ENCODE measurements around the gene FAM174B.

The FAM174B gene

DNA sequence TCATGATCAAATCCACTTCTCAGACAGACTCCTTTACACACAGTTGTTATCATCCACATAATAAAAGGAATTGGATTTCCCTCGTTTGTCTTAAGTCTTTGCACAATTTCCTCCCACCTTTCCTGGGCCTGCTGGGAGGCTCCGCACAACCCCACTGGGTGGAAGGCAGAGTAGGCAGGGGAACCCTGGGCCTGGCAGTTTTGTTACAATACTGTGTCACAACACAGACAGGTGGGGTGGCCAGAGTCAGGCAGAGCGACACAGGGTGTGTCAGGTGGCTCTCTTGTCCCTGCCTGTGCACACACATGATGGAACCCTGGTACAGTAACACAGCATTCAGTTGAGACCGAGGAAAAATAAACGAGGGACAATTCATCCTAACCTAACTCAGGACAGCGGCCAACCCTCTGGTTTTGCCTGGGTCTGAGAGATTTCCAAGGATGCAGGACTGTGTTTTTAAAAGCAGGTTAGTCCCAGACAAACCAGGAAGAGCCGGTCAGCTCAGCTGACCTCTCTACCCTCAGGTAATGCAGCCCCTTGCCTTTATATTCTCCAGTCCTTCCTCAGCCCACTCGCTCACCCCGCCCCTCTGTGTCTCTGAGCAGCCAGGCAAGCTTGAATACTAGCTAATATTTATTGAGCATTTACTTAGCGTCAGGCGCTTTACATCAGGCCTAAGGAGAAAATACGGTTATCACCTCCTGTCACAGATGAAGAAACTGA is 8.8 kb upstream of the FAM174B start:
- no peak for DNase-seq

DNA sequence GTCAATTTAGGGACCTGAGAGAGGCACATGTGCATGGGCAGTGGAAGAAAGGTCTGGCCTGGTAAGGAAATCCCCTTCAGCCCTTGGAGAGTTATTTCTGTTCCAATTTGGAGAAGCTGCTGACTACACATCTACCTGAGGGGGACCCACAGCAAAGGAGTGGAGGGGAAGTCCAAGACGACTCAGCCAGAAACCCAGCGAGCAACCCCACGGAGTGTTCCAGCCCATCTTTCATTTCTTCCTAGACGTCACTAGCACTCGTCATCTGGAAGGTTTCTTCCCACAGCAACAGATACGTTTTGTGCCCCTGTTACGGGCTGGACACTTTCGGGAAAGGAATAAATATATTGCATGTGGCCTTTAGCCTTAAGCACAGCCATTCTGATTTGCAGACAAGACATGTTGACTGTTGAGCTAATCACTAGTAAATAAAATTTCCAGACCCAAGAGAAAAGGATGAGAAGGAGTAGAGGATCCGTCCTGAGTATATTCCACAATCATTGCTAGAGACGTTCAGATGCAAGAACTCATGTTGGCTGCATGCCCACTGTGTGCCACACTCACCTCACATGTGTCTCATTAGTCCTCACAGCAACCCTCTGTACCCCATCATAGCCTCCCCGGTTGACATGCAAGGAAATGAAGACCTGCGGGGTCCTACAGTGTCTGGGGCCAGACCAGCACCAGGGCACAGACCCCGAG is 7.8 kb upstream of the FAM174B start:
- DNase-seq: no peak

DNA sequence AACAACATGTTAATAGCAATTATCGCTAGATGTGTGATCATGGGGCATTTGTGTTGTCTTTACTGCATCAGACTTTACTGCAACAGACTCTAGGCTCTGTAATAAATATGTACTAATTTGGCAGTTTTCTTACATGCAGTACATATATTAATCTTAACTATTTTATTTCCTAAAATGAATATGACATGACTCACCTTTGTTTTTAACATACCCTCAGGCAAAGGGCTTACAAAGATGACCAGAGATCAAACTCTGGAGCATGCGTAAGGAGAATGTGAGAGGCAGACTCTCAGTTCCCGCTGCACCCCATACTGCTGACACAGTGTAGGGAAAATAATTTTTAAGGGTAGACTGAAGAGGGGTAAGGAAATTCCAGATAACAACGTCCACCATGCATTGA is 7.2 kb upstream of the FAM174B start:
- DNase-seq: no peak

DNA sequence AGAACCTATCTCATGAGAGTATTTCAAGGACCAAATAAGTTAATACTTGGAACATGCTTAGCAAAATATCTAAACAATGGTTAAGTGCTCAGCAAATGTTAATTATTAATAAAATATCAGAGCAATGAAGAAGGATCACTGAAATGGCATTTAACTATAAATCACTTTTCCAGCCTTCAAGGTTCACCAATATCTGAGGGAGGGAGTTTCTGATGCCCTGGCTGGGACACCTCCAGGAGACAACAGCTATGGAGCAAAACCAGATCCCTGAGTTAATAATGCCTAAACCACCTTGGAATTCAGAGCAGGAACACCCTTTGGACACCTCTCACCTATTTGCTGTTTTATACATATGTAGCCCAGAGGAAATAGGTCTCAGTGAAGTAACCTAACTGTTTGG is 6.4 kb upstream of the FAM174B start:
- no peak for DNase-seq

DNA sequence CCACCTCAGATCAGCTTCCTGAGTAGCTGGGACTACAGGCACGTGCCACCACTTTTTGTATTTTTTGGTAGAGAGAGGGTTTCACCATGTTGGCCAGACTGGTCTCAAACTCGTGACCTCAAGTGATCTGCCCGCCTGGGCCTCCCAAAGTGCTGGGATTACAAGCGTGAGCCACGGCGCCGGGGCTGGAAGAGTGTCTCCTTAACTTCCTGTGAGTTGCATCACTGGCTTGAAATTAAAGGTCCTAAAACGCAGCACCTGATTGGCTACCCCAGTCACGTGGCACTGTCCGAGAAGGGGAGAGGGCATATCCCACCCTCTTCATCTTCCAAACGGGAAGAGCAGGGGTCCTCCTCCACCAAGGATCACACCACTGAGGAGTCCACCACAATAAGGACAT is 5.5 kb upstream of the FAM174B start:
- DNase-seq: no peak

DNA sequence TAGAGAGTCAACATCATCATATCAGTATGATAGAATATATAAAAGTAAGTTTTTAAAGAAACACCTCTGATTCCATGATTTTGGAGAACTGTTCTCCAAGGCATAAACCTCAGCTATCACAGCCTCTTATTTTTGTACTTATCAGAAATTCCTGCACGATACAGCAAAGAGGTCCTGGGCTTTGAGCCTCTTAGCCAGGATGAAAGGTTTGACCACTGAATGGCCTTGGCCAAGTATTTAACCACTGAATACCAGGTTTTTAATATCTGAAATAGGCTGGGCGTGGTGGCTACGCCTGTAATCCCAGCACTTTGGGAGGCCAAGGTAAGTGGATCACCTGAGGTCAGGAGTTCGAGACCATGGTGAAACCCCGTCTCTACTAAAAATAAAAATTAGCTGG is 1.9 kb upstream of the FAM174B start:
- DNase-seq: no peak

DNA sequence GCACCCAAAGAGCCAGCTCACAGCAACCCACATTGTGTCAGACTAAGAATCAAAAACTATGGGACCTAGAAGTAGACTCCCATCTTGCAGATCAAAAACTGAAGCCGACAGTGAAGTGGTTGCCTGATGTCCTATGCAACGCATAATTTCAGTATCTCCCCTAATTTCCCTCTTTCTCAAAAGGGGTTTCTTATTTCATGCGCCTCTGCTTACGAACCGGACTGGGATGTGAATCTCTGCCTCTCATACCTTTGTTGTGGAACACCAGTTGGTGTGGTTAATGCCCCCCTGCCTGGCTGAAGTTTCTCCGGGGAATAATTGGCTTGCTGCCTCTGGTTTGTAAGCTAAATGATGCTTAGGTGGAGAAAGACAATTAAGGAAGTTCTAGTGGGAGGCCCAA is 514 bp upstream of the FAM174B start:
- DNase-seq: no peak

DNA sequence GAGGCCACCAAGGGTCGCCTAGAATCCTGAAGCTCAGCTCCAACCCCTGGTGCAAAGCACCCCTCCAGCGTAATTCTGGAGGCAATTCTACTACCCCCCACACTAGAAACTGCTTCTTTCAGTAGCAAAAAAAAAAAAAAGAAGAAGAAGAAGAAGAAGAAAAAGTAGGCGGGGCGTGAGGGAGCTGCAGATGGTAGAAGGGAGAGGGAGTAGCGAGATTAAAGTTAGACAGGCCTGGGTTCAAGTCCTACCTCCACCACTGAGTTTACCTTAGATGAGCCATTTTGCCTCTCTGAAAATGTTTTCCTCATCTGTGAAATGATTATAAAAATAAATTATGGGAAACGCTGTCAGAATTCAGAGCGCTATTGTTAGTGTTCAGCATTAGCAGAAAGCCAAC is 913 bp downstream of the FAM174B start:
- DNase-seq: no peak

DNA sequence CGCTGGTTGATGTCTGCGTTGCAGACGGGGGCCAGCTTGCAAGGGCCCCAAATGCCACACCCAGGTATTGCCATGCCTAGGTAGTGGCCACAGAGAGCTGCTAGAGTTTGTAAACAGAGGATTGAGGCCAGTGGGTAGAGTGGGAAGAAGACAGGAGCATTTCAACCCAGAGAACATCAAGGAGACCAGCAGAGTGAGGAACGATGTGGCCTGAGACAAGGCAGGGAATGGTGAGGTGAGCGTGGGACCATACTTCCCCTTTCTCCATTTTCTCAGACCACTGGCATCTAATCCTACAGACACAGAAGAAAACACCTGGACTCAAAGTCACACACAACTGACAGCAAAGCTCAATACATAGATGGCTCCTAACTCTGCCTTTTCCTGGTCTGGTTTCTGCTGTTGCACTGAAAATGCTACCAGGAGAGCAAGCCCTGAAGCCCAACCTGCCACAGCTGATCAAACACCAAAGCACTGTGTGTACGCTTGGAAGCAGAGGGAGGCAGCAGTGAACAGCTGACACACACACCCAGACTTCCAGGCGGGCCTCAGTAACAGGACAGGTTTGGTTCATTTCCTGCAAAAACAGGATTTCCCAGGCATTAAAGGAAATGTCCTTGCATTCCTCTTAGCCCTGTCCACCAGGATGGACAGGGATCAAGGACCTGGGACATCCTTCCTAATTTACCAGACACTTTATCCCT is 1.6 kb downstream of the FAM174B start:
- DNase-seq: no peak

DNA sequence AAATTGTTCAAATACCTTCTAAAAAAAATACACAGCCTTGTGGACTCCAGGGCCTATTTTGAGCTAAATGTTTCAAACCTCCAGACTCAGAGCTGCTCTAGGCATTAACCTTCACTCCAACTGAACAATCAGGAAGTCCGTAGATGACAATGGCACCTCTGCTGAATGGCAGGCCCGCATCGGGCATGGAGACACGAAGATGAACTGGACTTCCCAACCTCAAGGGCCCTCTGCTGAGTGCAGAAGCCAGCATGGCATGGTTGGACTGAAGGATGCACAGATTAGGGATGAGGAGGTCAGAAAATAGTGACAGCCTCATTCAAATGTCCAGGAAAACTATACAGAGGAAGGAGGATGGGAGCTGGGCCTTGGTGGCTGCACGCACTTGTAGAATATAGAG is 2.2 kb downstream of the FAM174B start:
- DNase-seq: no peak

DNA sequence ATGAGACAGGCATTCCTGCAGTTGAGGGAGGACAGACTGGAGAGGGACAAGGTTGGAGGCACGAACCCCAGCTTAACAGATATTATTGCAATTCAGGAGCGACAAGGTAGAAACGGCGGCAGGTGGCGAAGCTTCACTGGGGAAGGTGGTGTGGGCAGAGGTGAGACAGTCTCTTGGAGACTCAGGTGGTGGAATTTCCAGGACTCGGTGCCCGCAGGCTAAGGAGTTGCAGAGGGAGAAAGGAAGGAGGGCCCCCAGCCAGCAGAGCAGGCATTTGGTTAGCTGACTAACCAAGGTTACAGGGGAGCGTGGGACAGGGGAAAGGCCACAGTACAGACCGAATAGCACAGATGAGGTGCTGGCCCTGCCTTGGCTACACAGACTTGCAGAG is 3.0 kb downstream of the FAM174B start:
- DNase-seq: no peak

DNA sequence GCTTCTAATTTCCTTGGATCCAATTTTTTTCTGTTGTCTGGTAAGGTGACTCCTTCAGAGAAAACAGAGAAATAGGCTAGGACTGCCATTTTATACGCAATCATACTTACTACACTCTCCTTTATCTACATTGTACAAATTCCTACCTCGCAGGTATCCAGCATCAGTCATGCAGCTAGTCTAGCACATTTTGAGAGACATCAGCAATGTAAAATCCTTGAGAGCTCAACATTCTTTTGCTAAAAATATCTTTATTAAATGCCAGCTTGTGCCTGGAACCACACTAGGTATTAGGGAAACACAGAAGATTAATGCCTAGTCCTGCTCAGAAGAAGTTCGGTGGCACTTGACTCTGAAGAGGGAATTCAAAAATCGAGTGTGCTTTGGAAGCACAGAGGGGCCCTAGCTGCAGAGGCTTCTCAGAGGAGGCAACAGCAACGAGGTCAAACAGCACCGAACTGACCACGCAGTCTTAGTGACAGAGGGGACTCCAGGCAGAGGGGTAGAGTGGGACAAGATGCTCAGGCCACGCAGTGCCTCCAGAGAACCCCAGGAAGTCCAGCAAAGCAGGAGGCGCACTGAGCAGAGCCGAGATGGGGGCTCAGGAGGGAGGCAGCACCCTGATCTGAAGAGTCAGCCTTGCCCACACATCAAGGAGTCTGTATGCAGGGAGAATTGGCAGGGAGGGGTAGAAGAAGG is 3.5 kb downstream of the FAM174B start:
- DNase-seq: no peak

DNA sequence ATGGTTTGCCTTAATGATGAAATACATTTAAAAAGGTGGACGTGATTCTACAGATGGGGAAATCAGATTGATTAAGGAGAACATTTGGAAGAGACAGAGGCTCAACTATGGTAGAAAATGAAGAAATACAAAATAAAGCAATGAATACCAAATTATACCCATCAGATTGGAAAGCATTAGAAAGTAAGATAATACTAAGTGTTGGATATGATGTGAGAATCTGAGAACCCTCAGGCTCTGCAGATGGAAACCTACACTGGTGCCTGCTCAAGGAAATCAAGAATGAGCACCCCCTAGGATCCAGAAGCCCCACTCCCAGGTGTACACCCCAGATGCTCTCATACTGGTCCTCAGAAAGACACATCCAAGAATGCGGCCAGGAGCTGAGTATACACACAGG is 4.6 kb downstream of the FAM174B start:
- DNase-seq: no peak

DNA sequence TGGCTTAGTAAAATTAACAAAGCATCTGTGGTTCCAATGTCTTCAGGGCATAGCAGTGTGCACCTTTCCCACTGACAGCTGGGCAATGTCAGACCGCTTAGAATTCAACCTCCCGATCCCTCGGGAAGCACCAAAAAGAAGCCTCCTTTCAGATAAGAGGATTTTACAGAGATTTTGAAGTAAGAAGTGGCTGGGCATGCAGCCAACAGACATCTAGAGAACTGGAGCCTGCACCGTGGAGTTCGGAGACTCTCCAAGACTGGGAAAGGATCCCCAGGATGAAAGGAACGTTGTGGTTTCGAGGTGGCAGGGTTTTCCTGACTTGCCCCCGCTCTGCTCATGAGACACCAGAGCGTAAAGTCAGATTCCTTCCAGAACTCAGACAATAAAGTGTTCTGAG is 5.3 kb downstream of the FAM174B start:
- no peak for DNase-seq

DNA sequence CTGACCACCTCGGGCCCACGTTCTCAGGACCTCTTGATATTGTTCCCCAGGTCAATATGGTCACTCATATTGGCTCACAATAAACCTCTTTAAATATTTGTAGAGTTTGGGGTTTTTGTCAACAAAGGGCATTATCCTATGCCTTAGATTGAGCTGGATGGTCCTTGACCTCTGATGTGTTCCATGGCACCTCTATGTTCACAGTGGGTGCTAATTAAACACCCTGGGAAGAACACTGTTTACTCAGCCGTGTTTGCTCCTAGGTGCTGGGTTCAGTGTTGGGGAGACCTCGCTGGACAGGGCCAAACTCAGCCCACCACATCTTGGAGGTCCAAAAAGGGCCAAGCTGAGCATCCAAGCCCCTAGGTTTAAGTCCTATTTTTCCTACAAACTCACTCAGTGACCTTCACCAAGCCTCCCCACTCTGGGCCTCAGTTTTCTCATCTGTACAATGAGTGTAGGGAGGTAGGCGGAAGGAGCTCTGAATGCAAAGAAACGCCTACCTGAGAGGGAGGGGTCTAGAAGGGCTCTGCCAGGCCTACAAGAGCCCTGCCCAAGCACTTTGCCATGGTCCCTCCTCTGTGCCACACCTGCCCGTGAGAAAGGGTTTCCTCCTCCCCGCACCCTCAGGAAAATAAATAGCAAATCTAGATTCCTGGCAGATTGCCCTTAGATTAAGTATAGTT is 7.2 kb downstream of the FAM174B start:
- no peak for DNase-seq

DNA sequence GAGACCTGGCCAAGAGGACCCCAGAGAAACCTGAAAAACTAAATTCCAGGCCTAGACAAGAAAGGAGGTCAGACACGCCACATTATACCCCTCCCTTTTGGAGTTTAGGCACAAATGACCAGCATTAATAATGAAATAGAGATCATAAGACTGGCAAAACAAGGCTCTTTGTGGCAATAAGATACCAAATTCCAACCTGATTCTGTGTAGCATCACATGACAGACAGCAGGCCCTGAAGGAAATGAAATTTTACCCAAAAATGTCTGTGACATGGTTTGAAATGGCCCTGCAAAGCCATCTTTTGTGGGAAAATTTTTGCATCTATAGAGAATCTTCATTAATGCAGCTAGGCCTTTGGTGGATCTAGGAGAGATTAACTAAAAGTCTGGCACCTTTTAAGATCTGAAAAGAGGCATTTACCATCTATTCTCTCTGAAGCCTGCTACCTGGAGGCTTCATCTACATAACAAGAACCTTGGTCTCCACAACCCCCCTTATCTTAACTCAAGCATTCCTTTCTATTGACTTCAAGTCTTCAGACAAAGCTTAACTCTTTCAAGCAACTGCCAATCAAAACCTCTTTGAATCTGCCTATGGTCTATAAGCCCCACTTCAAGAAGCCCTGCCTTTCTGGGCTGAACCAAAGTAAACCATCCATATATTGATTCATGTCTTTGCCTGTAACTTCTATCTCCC is 8.0 kb downstream of the FAM174B start:
- no peak for DNase-seq

DNA sequence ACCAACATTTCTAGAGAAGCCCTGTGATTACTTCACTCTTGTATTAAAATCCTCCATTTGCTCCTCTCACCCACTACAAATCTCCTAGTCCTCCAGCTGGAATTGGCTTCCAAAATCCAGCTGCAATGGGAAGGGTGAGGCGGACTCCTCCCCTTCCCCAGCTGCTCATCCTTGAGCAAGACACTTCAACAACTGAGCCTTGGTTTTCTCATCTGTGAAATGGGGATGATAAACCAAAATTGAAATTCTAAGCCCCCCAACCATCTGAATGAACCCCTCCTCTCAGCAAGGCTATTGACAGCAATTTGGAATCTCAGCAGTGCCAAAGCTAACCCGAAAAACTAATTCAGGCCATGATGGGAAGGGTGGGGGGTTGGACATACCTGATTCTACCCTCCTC is 9.4 kb downstream of the FAM174B start:
- DNase-seq: no peak

DNA sequence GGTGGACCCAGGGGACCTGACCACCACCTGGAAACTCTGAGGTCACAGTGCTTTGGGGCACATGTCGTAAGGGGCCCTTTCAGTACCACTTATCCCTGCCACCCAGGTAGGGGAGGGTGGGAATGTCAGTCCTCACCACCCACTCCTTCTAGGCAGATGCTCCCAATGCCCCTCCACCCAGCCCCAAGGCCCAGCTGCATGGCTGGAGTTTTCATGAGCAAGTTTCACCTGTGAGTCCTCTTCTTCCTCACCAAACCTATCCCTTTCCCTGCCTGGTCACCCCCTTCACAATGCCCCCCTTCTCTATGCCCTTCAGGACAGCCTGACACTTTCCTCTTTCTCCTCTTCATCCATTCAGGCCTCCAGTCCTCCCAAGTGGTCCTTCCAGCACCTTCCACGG is 9.8 kb downstream of the FAM174B start:
- no peak for DNase-seq

DNA sequence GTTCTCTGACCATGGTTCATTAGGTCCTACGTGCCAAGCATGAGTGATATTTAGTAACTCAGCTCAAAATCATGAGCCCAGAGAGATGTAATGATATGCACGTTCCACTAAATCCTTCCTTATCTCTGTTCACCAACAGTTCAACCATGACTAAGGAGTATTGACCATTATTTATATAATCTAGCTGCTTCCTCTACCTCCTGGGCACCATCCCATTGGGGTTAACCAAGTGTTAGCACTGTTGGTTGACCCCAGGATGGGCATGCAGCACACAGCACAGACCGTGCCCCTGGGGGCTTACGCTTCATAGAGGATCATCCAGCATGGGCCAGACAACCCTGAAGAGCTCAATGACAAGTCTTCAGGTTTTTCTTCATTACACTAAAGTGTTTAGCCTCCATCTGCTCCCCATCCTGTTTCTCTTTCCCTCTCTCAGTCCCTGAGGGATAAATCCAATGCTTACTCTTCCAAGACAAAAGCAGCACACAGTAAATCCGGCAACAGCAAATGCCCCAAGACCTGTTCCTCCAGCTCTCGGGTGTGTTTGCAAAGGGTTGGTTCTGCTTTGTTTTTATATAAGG is 10.4 kb downstream of the FAM174B start:
- DNase-seq: no peak

DNA sequence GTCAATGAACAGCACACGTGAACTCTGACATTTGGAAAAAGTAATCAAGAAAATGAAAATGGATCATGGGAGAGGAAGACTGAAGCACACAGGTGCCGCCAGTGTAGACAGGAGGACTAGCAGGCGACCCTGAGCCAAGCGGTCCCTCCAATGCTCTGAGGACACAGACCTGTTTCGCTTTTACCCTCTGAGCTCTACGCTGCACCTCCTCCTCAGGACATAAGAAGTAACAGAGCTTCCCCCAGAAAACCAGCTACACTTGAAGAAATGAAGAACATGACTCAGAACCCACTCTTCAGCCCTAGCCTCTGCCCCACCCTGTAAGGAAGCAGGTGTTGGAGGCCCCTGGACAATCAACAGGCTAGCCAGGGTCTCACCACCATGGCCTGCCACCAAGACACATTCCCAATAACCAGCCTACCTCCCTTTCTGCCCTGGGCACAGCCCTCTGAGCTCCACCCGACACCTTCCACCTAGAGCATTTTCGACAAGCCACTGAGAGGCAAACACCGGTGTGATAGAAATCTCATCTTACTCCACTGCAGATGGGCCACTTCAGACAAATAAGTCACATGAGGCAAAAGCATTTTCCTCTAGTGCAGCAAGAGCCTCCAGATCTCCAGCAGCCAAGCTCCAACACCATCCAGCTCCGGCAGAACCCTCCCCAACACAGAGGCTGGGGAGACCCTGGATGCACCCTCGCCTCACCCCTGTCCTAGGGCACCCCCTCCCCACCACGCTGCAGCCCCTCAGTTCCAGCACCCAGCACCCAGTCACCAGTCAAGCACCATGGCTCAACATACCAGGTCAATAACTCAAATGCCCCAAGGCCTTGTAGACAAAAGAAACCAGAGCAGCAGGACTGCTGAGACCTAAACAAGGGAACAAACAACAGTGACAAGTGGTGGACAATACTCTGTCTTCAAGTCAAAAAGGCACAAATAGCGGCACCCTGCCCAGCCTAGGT is 11.4 kb downstream of the FAM174B start:
- no peak for DNase-seq
